Smooth muscle cell (in vitro differentiated cells): ENCODE data around the gene TEX26. TPM values are rescaled to one million over a fixed set of nuclear protein-coding genes. Genes with fewer than 3 reads are reported as not detected.
"Not testable (repeated sequence)": the region's sequence is repeated elsewhere in the genome, so short reads cannot be mapped to it uniquely, and the experiment has no call there.

Experiments
- DNase-seq: peaks from one replicate; lab custom pipeline; 2025; ENCODE audit not compliant: unreplicated experiment; lab: John Stamatoyannopoulos, UW
- H2AFZ ChIP-seq: fragments of 200-600 bp; sonication (generic); 2 replicates; pipeline ENCODE4 v1.6.0; 2016; ENCODE audit warnings: antibody characterized with exemption, low read depth, mild to moderate bottlenecking
- H3F3A ChIP-seq: fragments of 200-600 bp; sonication (generic); 2 replicates; pipeline ENCODE4 v1.6.0; 2017; ENCODE audit warnings: antibody characterized with exemption, low read depth
- H3K27ac ChIP-seq: fragments of 200-600 bp; sonication (generic); 2 replicates; pipeline ENCODE4 v1.5.1; 2016; ENCODE audit warnings: low read depth, mild to moderate bottlenecking
- H3K27me3 ChIP-seq: fragments of 200-600 bp; sonication (generic); 2 replicates; pipeline ENCODE4 v1.6.1; 2016; ENCODE audit warnings: low read depth, mild to moderate bottlenecking
- H3K36me3 ChIP-seq: fragments of 200-600 bp; sonication (generic); 2 replicates; pipeline ENCODE4 v1.5.1; 2016; ENCODE audit warnings: low read depth
- H3K4me1 ChIP-seq: fragments of 200-600 bp; sonication (generic); 2 replicates; pipeline ENCODE4 v1.5.1; 2016; ENCODE audit warnings: low read depth
- H3K4me2 ChIP-seq: fragments of 200-600 bp; sonication (generic); 2 replicates; pipeline ENCODE4 v1.6.0; 2016; ENCODE audit warnings: mild to moderate bottlenecking
- H3K4me3 ChIP-seq: fragments of 200-600 bp; sonication (generic); 2 replicates; pipeline ENCODE4 v1.5.1; 2016; ENCODE audit warnings: mild to moderate bottlenecking
- H3K79me2 ChIP-seq: fragments of 200-600 bp; sonication (generic); 2 replicates; pipeline ENCODE4 v1.6.0; 2016; ENCODE audit warnings: low read depth, mild to moderate bottlenecking
- H3K9ac ChIP-seq: fragments of 200-600 bp; sonication (generic); 2 replicates; pipeline ENCODE4 v1.6.0; 2016; ENCODE audit warnings: low read depth
- H3K9me3 ChIP-seq: fragments of 200-600 bp; sonication (generic); replicated peaks from 2 replicates; pipeline ENCODE4 v1.5.1; 2016; ENCODE audit warnings: low read depth
- H4K20me1 ChIP-seq: fragments of 200-600 bp; sonication (generic); 2 replicates; pipeline ENCODE4 v1.6.0; 2016; ENCODE audit warnings: low read depth
- WGBS: methylation state at CpG from one replicate; pipeline ENCODE4 v1.1.7; 2016; ENCODE audit warnings: low lambda C conversion rate; 5-methylcytosine and 5-hydroxymethylcytosine counted together
- polyA plus RNA-seq: library from polyadenylated mRNA; unstranded; fragments of >200 nt; fragmentation: Nextera tagmentation; extraction: Ambion mirVana; gene quantifications from 2 replicates; pipeline ENCODE4 v1.2.1, GENCODE V29; 2016
- total RNA-seq: library from RNA; depleted of rRNA; stranded (reverse); fragments of >200 nt; gene quantifications from 2 replicates; pipeline ENCODE4 v1.2.3, GENCODE V29; 2014
- TF ChIP-seq, protein P1 (sequence below): fragments of 200-600 bp; sonication (generic); IDR thresholded peaks from 2 replicates; pipeline ENCODE4 v1.5.1; 2017; ENCODE audit warnings: borderline replicate concordance, mild to moderate bottlenecking, antibody characterized with exemption; ENCODE audit not compliant: insufficient read depth, poor library complexity, severe bottlenecking

TEX26 gene
- total and polyA plus RNA-seq, 2 experiments from 2014 or later: 0.42 to 0.58 TPM

DNA sequence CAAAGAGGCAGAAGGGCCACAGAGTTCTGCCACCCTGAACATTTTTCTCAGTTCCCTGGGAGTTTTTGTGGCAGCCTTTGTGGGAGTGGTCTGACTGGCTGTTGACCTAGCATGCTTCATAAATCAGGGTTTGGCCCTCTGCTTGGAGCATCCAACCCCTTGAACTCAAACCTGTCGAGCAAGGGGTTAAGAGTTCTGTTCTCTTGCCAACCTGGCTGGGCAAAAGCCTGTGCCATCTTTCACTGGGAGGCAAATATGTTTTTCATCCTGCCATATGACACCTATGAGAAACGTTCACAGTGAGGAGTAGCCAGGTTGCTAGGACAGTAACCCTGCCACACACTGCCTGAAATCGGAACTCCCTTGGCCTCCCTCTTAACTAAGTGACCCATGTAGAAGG, 7.7 kb upstream of the TEX26 start:
- Histone ChIP-seq H3K9me3 (no peaks in the 10 kb centered on the region), H4K20me1 (no peaks in the 10 kb centered on the region), H3F3A (no peaks in the 10 kb centered on the region), H3K27me3 (no peaks in the 10 kb centered on the region), H2AFZ (no peak overlapping the region), H3K27ac (no peak overlapping the region), H3K36me3 (no peaks in the 10 kb centered on the region), H3K79me2 (no peaks in the 10 kb centered on the region), H3K4me1 (no peaks in the 10 kb centered on the region), H3K4me2 (no peak overlapping the region), H3K4me3 (no peak overlapping the region), H3K9ac (no peak overlapping the region)
- WGBS: 90% methylated on average over 3 of the region's 3 CpGs
- no peak for DNase-seq
- TF ChIP-seq, protein P1, sequence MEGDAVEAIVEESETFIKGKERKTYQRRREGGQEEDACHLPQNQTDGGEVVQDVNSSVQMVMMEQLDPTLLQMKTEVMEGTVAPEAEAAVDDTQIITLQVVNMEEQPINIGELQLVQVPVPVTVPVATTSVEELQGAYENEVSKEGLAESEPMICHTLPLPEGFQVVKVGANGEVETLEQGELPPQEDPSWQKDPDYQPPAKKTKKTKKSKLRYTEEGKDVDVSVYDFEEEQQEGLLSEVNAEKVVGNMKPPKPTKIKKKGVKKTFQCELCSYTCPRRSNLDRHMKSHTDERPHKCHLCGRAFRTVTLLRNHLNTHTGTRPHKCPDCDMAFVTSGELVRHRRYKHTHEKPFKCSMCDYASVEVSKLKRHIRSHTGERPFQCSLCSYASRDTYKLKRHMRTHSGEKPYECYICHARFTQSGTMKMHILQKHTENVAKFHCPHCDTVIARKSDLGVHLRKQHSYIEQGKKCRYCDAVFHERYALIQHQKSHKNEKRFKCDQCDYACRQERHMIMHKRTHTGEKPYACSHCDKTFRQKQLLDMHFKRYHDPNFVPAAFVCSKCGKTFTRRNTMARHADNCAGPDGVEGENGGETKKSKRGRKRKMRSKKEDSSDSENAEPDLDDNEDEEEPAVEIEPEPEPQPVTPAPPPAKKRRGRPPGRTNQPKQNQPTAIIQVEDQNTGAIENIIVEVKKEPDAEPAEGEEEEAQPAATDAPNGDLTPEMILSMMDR: no peak

DNA sequence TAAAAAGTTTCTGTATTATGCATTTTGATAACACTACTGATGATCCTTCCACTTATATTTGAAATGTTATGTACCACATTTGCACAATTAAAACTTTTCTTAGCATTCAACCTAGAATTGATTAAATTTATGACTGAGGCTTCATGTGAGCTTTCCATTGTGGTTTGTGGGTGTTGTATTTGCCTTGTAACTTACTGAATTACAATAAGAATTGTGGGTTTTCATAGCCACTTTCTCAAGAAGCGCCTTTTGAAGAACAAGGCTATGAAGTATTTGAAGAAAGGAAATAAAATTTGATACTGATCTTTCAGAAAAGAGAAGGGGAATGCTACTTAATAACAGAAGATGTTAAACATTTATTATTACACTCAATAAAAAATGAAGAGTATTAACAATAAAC, 7.0 kb upstream of the TEX26 start:
- no peak overlapping the region for H3K27ac ChIP-seq
- H3K36me3 ChIP-seq: no peaks in the 10 kb centered on the region
- H3K4me2 ChIP-seq: no peak overlapping the region
- H2AFZ ChIP-seq: no peak overlapping the region
- H4K20me1 ChIP-seq: no peaks in the 10 kb centered on the region
- no peak overlapping the region for H3K4me3 ChIP-seq
- no peaks in the 10 kb centered on the region for H3K27me3 ChIP-seq
- no peak overlapping the region for H3K9ac ChIP-seq
- no peaks in the 10 kb centered on the region for H3K79me2 ChIP-seq
- 100% methylated on average over 1 of the region's 1 CpG for WGBS
- no peaks in the 10 kb centered on the region for H3K4me1 ChIP-seq
- no peak for DNase-seq
- no peaks in the 10 kb centered on the region for H3K9me3 ChIP-seq
- TF ChIP-seq, protein P1: no peak
- no peaks in the 10 kb centered on the region for H3F3A ChIP-seq

DNA sequence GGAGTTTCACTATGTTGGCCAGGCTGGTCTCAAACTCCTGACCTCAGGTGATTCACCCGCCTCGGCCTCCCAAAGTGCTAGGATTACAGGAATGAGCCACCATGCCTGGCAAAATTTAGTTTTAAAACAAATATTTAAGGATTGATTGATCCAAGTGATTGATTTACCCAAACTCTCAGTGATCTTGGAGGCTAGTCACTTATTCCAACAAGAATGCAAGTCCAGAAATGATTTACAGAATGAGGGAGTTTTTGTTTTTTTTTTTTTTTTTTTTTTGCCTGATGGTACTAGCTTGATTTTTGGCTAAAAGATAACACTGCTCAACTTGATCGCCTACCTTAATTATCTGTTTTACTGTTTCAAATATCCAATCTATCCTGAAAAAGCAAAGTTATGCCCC, 5.7 kb upstream of the TEX26 start:
- Histone ChIP-seq H3K79me2 (no peaks in the 10 kb centered on the region), H4K20me1 (no peaks in the 10 kb centered on the region), H3K36me3 (no peaks in the 10 kb centered on the region), H3K4me3 (no peak overlapping the region), H3F3A (no peaks in the 10 kb centered on the region), H3K4me1 (no peaks in the 10 kb centered on the region), H3K9me3 (no peaks in the 10 kb centered on the region), H3K27me3 (no peaks in the 10 kb centered on the region), H3K27ac (no peak overlapping the region), H2AFZ (no peak overlapping the region), H3K9ac (no peak overlapping the region), H3K4me2 (no peak overlapping the region)
- WGBS: 95% methylated on average over 3 of the region's 3 CpGs
- no peak for DNase-seq
- TF ChIP-seq, protein P1: no peak

DNA sequence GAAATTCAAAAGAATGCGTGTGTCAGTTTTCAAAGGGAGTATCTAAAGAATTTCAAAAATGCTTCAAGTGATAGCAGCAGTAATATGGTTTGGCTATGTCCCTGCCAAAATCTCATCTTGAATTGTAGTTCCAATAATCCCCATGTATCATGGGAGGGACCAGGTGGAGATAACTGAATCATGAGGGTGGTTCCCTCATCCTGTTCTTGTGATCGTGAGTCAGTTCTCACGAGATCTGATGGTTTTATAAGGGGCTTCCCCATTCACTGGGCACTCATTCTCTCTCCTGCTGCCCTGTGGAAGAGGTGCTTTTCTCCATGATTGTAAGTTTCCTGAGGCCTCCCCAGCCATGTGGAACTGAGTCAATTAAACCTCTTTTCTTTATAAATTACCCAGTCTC, 5.3 kb upstream of the TEX26 start:
- H3K36me3 ChIP-seq: not testable (repeated sequence)

More for the DNA sequence above, 5.3 kb upstream of the TEX26 start:
- not testable (repeated sequence) for H3K27ac ChIP-seq, H3K4me3 ChIP-seq, H3K4me1 ChIP-seq, H3K27me3 ChIP-seq, H3K9me3 ChIP-seq, H3K79me2 ChIP-seq, H3K4me2 ChIP-seq, DNase-seq, H3K9ac ChIP-seq, H3F3A ChIP-seq, H2AFZ ChIP-seq, H4K20me1 ChIP-seq
- 67% methylated on average over 3 of the region's 3 CpGs for WGBS
